ENCODE data around the gene LCE1D. TPM values are rescaled to one million over a fixed set of nuclear protein-coding genes. Genes with fewer than 3 reads are reported as not detected.

LCE1D gene
- total RNA-seq, 1 experiment from 2014 or later = not detected

DNA sequence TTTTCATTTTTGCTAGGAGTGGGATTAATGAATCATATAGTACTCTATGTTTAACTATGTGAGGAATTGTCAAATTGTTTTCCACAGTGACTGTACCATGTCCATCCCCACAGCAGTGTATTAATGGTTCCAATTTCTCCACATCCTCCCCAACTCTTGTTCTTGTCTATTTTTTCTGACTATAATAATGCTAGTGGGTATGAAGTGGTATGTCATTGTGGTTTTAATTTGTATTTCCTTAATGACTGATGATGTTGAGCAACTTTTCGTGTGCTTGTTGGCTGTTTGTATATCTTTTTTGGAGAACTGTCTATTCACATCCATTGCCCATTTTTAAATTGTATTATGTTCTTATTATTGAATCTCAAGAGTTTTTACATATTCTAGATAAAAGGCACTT is 48.7 kb upstream of the LCE1D start:
- H2BK12ac ChIP-seq (ENCODE audit: insufficient read length, low read depth, low read length) = no peak overlapping the region
- no peak overlapping the region for H3K4me2 ChIP-seq (ENCODE audit: insufficient read depth, insufficient read length, low read length)
- H3K4ac ChIP-seq (ENCODE audit: low read depth, low read length) = no peak overlapping the region
- TF ChIP-seq, protein P1, sequence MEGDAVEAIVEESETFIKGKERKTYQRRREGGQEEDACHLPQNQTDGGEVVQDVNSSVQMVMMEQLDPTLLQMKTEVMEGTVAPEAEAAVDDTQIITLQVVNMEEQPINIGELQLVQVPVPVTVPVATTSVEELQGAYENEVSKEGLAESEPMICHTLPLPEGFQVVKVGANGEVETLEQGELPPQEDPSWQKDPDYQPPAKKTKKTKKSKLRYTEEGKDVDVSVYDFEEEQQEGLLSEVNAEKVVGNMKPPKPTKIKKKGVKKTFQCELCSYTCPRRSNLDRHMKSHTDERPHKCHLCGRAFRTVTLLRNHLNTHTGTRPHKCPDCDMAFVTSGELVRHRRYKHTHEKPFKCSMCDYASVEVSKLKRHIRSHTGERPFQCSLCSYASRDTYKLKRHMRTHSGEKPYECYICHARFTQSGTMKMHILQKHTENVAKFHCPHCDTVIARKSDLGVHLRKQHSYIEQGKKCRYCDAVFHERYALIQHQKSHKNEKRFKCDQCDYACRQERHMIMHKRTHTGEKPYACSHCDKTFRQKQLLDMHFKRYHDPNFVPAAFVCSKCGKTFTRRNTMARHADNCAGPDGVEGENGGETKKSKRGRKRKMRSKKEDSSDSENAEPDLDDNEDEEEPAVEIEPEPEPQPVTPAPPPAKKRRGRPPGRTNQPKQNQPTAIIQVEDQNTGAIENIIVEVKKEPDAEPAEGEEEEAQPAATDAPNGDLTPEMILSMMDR (conservative IDR thresholded peaks at IDR 0.05) = no peak
- no peak overlapping the region for H3K56ac ChIP-seq (ENCODE audit: insufficient read length, low read depth, low read length)
- no peaks in the 10 kb centered on the region for H3K79me1 ChIP-seq (ENCODE audit: insufficient read depth, low read depth, low read length, poor library complexity, severe bottlenecking)
- no peak overlapping the region for H2BK20ac ChIP-seq (ENCODE audit: low read depth, low read length, poor library complexity, severe bottlenecking)
- no peak overlapping the region for H2AK5ac ChIP-seq (ENCODE audit: insufficient read length, low read length)
- H3K27me3 Mint-ChIP-seq (ENCODE audit: low read depth) = peaks cover 2% of the 10 kb centered on the region; the same call in 1 of the 2 replicates
- DNase-seq = no peak
- no peak overlapping the region for H2BK15ac ChIP-seq (ENCODE audit: low read depth, low read length)
- H2BK5ac ChIP-seq (ENCODE audit: insufficient read length, low read length) = no peak overlapping the region
- H3K23me2 ChIP-seq (ENCODE audit: insufficient read length, low read depth, low read length, poor library complexity, severe bottlenecking) = no peaks in the 10 kb centered on the region
- H3K27ac ChIP-seq (ENCODE audit: insufficient read length, low read depth, low read length) = no peak overlapping the region
- peaks cover 85% of the 10 kb centered on the region for H3K9me3 ChIP-seq (ENCODE audit: control insufficient read depth, low read depth, low read length)
- no peak overlapping the region for H3K18ac ChIP-seq (ENCODE audit: insufficient read length, low read depth, low read length)
- no peaks in the 10 kb centered on the region for H3K27me3 ChIP-seq (ENCODE audit: insufficient read depth, low read length)
- H3K23ac ChIP-seq (ENCODE audit: insufficient read length, low read depth, low read length) = no peak overlapping the region
- H3K79me2 ChIP-seq (ENCODE audit: insufficient read depth, low read length) = no peaks in the 10 kb centered on the region
- H3K36me3 Mint-ChIP-seq (ENCODE audit: insufficient read depth in 1 of 3, low read depth in 3 of 3) = peaks cover 4 to 33% (median 10%) of the 10 kb centered on the region in 3 experiments; a peak in 6 of 7 replicates
- H3K14ac ChIP-seq (ENCODE audit: insufficient read depth, low read length) = no peak overlapping the region
- no peaks in the 10 kb centered on the region for H4K20me1 ChIP-seq (ENCODE audit: control insufficient read depth, insufficient read depth, insufficient read length)
- H4K5ac ChIP-seq (ENCODE audit: insufficient read length, low read depth, low read length) = no peak overlapping the region
- H3K9me3 Mint-ChIP-seq = peaks cover 86 to 91% of the 10 kb centered on the region in 2 experiments
- H2BK120ac ChIP-seq (ENCODE audit: low read depth, low read length, poor library complexity, severe bottlenecking) = no peak overlapping the region
- H3K9ac ChIP-seq (ENCODE audit: extremely low read depth, insufficient read length, low read length) = no peak overlapping the region
- H4K91ac ChIP-seq (ENCODE audit: insufficient read length, low read depth, low read length) = no peak overlapping the region
- WGBS (ENCODE audit: extremely low coverage, insufficient read length, low lambda C conversion rate) = no CpG with 5 or more reads among the region's 1 CpG
- H3T11ph ChIP-seq (ENCODE audit: low read length) = no peak overlapping the region
- H3K4me1 Mint-ChIP-seq = no peaks in the 10 kb centered on the region
- H3K4me3 Mint-ChIP-seq = no peak overlapping the region
- no peak overlapping the region for H4K8ac ChIP-seq (replicated peaks; ENCODE audit: insufficient read length, low read depth, low read length)
- no peaks in the 10 kb centered on the region for H3K4me1 ChIP-seq (ENCODE audit: insufficient read depth, low read length)
- H2AFZ ChIP-seq (ENCODE audit: low read length) = no peak overlapping the region
- H3K27ac Mint-ChIP-seq = no peak overlapping the region
